Naive thymus-derived CD8-positive, alpha-beta T cell (primary cell): ENCODE results near the gene CNIH2. TPM values are rescaled to one million over a fixed set of nuclear protein-coding genes. Genes with fewer than 3 reads are reported as not detected.

Source experiments
- ATAC-seq, 2 donors: fragments of 150-1000 bp; cut with Tn5 transposase in 1 of 2; sonication (Bioruptor Pico), chemical (Tn5 transposase) in 1 of 2; 1 replicate in 1 of 2; 2 replicates in 1 of 2; pipeline ENCODE4 v1.10.0; 2021; ENCODE audit warnings: mild to moderate bottlenecking in 2 of 2, moderate library complexity in 2 of 2
- POLR2A ChIA-PET: fragments of 350-600 bp; sonication (Branson Sonifier 250); formaldehyde crosslinking; loops from one replicate; lab custom pipeline; 2021; ENCODE audit warnings: antibody characterized with exemption; lab: Charles Lee
- DNase-seq, 10 donors: peaks; one replicate each; pipeline versions ENCODE4 v3.0.0 to v3.0.0-alpha.2; 2020 to 2022
- H3K27ac Mint-ChIP-seq, 10 donors: one replicate each; pipeline ENCODE4 v1.8.0; 2020 to 2022; ENCODE audit warnings: mild to moderate bottlenecking in 10 of 10, mixed read lengths in 10 of 10, moderate library complexity in 4 of 10, inconsistent platforms in 1 of 10
- H3K27me3 Mint-ChIP-seq, 5 donors: one replicate each; pipeline ENCODE4 v1.8.0; 2021 to 2022; ENCODE audit warnings: mixed read lengths in 5 of 5
- H3K36me3 Mint-ChIP-seq, 3 donors: one replicate each; pipeline ENCODE4 v1.8.0; 2020 to 2022; ENCODE audit warnings: mixed read lengths in 3 of 3, mild to moderate bottlenecking in 2 of 3, inconsistent platforms in 1 of 3
- H3K4me1 Mint-ChIP-seq, 4 donors: one replicate each; pipeline ENCODE4 v1.8.0; 2021 to 2022; ENCODE audit warnings: mixed read lengths in 4 of 4
- H3K4me3 Mint-ChIP-seq, 10 donors: one replicate each; pipeline ENCODE4 v1.8.0; 2020 to 2022; ENCODE audit warnings: mild to moderate bottlenecking in 10 of 10, mixed read lengths in 10 of 10, moderate library complexity in 6 of 10, inconsistent platforms in 1 of 10
- H3K9me3 Mint-ChIP-seq, 9 donors: one replicate each; pipeline ENCODE4 v1.8.0; 2020 to 2022; ENCODE audit warnings: mixed read lengths in 9 of 9, mild to moderate bottlenecking in 3 of 9, inconsistent platforms in 1 of 9, moderate library complexity in 1 of 9
- polyA plus RNA-seq, 3 donors: library from polyadenylated mRNA; unstranded; fragments of 300-500 nt; fragmentation: Illumina TruSeq; gene quantifications; one replicate each; pipeline ENCODE4 v1.2.3, GENCODE V29; 2021
- total RNA-seq, 8 experiments: library from RNA in 2 of 8; stranded (reverse) in 2 of 8; gene quantifications; one replicate each; pipeline ENCODE4 v1.2.3 and lab custom pipeline; 2021 to 2026

CNIH2 gene
- total and polyA plus RNA-seq, 5 experiments from 2014 or later, result 1.1 to 2.8 TPM; not detected in 3

DNA sequence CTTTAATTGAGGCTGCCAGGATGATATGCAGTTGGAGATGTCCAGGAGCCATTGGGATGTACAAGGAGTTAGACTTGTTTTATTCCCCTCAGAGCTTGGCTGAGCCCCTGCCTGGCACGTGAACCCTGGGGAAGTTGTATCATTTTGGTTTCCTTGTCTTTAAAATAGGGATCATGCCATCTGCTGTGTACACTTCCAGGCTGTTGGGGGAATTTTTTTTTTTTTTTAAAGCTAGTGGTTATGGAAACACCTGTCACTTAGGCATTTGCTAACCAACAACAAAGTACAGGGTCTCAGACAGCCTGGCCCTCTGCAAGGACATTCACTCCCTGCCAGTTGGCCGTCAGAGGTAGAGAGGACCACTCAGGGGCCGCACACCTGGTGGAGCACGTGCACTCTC is 18.0 kb upstream of the CNIH2 start:
- Mint-ChIP-seq H3K36me3 (peaks cover 0 to 40% (median 8%) of the 10 kb centered on the region in 3 donors), H3K27ac (peak overlapping the region in 5 of 10 donors; percentile 23 to 99 (median 57)), H3K27me3 (peaks cover 0 to 3% (median 0%) of the 10 kb centered on the region in 5 donors), H3K4me3 (peak overlapping the region in 3 of 10 donors; percentile 39 to 54 (median 52)), H3K9me3 (no peaks in the 10 kb centered on the region), H3K4me1 (peaks cover 17 to 37% (median 32%) of the 10 kb centered on the region in 4 donors)
- DNase-seq, result no peak
- POLR2A ChIA-PET, result interaction anchor here (1.7 to 4.3 kb wide), 2 partner anchors 18 to 38 kb away, joined by 4 to 33 read pairs; no protein-coding TSS in a partner anchor
- no peak for ATAC-seq

DNA sequence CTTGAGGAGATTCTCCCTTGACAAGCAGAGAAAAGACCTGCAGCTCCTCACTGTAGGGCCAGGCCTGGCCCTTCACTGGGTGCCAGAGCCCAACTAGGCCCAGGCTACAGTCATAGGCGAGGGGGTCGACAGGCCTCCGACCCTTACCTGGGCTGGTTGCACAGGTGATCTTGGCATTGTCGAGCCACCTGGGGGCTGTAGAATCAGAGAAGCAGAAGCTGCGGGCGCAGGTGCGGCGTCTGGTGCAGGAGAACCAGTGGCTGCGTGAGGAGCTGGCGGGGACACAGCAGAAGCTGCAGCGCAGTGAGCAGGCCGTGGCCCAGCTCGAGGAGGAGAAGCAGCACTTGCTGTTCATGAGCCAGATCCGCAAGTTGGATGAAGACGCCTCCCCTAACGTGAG is 16.4 kb upstream of the CNIH2 start:
- Mint-ChIP-seq H3K9me3 (no peaks in the 10 kb centered on the region), H3K27me3 (peaks cover 0 to 3% (median 0%) of the 10 kb centered on the region in 5 donors), H3K4me3 (peak overlapping the region in 1 of 10 donors; percentile 51), H3K4me1 (peaks cover 16 to 25% (median 23%) of the 10 kb centered on the region in 4 donors), H3K36me3 (peaks cover 0 to 41% (median 8%) of the 10 kb centered on the region in 3 donors), H3K27ac (peak overlapping the region in 2 of 10 donors; percentile 44 to 99)
- no peak for ATAC-seq
- no peak for DNase-seq
- POLR2A ChIA-PET, result interaction anchor here (4.3 kb wide), 1 partner anchor 40 kb away, joined by 33 read pairs; no protein-coding TSS in a partner anchor

DNA sequence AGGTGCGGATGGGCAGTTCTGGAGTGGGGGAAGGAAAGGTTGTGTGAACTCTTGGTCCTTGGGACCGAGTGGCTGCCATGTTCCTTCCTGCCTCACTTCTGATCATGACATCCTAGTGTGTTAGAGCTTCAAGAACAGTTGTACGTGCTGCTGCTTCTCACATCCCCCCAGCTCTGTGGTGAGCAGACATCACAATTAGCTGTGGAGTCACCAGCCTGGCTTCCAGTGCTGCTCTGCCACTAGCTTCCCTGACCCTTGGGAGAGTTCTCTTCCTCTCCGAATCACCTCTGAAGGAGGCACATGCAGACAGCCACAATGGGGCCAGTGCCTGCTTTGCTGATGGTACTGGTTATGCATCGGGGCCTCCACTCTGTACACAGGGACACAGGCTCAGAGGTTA is 15.8 kb upstream of the CNIH2 start:
- Mint-ChIP-seq H3K4me3 (no peak overlapping the region), H3K27ac (peak overlapping the region in 3 of 10 donors; percentile 28 to 62 (median 40)), H3K4me1 (peaks cover 16 to 25% (median 22%) of the 10 kb centered on the region in 4 donors), H3K9me3 (no peaks in the 10 kb centered on the region), H3K27me3 (peaks cover 0 to 1% (median 0%) of the 10 kb centered on the region in 5 donors), H3K36me3 (peaks cover 0 to 45% (median 8%) of the 10 kb centered on the region in 3 donors)
- no peak for DNase-seq
- POLR2A ChIA-PET, result interaction anchor here (1.1 to 4.3 kb wide), 2 partner anchors 15 to 41 kb away, joined by 3 to 33 read pairs; partner anchors contain the start of gene CNIH2
- no peak for ATAC-seq

DNA sequence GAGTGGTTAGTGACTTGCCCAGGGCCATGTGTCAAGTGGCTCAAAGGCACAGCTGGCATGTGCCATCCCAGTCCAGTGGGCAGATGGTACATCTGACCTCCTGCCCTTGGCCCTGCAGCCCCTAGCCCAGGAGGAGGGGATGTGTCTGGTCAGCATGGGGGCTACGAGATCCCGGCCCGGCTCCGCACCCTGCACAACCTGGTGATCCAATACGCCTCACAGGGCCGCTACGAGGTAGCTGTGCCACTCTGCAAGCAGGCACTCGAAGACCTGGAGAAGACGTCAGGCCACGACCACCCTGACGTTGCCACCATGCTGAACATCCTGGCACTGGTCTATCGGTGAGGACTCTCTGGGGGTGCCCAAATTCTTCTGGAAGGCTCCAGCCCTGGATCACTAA is 15.3 kb upstream of the CNIH2 start:
- peaks cover 0 to 46% (median 8%) of the 10 kb centered on the region in 3 donors for H3K36me3 Mint-ChIP-seq
- no peak for ATAC-seq
- POLR2A ChIA-PET, result interaction anchor here (1.1 kb wide), 1 partner anchor 15 kb away, joined by 3 read pairs; the partner anchor contains the start of gene CNIH2

DNA sequence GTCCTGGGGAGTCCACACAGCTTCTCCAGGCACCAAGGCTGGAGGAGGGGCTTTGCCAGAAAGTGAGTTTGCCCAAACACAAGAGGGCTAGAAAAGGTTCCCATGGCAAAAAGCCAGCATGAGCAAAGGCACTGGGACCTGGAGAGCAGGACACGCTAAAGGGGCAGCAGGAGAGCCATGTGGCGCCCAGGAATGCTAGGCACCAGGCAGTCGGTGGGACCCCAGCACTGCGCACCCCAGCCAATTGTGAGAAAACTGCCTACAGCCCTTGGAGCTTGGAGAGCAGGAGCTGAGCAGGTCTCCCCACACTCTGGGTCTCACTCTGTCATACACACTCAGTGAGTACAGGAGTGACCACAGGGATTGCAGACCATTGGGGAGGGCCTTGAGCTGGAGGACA is 14.7 kb upstream of the CNIH2 start:
- DNase-seq, result no peak
- no peaks in the 10 kb centered on the region for H3K27me3 Mint-ChIP-seq
- POLR2A ChIA-PET, result interaction anchor here (1.1 kb wide), 1 partner anchor 14 kb away, joined by 3 read pairs; the partner anchor contains the start of gene CNIH2

More for the DNA sequence above, 15.3 kb upstream of the CNIH2 start:
- no peaks in the 10 kb centered on the region for H3K9me3 Mint-ChIP-seq
- no peak overlapping the region for H3K4me3 Mint-ChIP-seq
- DNase-seq, result no peak
- H3K4me1 Mint-ChIP-seq, result peaks cover 17 to 29% (median 25%) of the 10 kb centered on the region in 4 donors
- no peaks in the 10 kb centered on the region for H3K27me3 Mint-ChIP-seq
- H3K27ac Mint-ChIP-seq, result peak overlapping the region in 4 of 10 donors; percentile 7 to 55 (median 42)

DNA sequence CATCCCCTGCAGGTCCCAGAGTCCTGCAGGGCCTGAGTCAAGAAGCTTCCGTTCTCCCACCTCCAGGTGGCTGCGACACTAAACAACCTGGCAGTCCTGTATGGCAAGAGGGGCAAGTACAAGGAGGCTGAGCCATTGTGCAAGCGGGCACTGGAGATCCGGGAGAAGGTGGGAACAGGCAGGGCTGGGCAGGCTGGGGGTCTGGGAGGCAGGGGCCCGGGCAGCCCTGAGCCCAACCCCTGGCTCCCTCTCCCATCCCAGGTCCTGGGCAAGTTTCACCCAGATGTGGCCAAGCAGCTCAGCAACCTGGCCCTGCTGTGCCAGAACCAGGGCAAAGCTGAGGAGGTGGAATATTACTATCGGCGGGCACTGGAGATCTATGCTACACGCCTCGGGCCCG is 14.2 kb upstream of the CNIH2 start:
- Mint-ChIP-seq H3K4me1 (peaks cover 21 to 25% (median 22%) of the 10 kb centered on the region in 4 donors), H3K4me3 (no peak overlapping the region), H3K9me3 (peaks cover 0 to 2% (median 0%) of the 10 kb centered on the region in 9 donors), H3K27ac (peak overlapping the region in 2 of 10 donors; percentile 33 to 65), H3K36me3 (peaks cover 0 to 46% (median 8%) of the 10 kb centered on the region in 3 donors), H3K27me3 (no peaks in the 10 kb centered on the region)
- ATAC-seq (no peak), DNase-seq (no peak)
- POLR2A ChIA-PET, result no interaction called here

More for the DNA sequence above, 14.7 kb upstream of the CNIH2 start:
- Mint-ChIP-seq H3K4me1 (peaks cover 21 to 30% (median 26%) of the 10 kb centered on the region in 4 donors), H3K4me3 (no peak overlapping the region), H3K9me3 (no peaks in the 10 kb centered on the region), H3K27ac (peak overlapping the region in 3 of 10 donors; percentile 37 to 74 (median 55)), H3K36me3 (peaks cover 0 to 46% (median 8%) of the 10 kb centered on the region in 3 donors)
- no peak for ATAC-seq

DNA sequence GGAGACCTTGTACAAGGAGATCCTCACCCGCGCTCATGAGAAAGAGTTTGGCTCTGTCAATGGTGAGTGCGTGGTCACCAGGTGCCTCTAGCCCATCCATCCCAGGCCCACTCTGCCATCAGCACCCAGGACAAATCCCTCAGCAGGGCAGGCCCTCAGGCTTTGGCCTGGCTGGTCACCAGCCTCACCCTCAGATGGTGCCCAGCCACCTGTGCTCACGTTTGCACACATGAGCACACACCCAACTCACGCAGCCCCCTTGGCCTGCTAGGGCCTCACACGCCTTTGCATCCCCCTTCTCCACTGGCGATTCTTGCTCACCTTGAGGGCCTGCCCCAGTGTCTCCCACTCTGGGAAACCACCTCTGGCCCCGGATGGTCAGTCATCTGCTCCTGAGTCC is 13.6 kb upstream of the CNIH2 start:
- Mint-ChIP-seq H3K4me1 (peaks cover 20 to 23% (median 21%) of the 10 kb centered on the region in 4 donors), H3K36me3 (peaks cover 4 to 40% (median 6%) of the 10 kb centered on the region in 3 donors), H3K9me3 (peaks cover 0 to 2% (median 0%) of the 10 kb centered on the region in 9 donors), H3K27me3 (peaks cover 0 to 2% (median 0%) of the 10 kb centered on the region in 5 donors), H3K4me3 (no peak overlapping the region), H3K27ac (peak overlapping the region in 1 of 10 donors; percentile 34)
- no peak for DNase-seq
- no peak for ATAC-seq
- POLR2A ChIA-PET, result no interaction called here

DNA sequence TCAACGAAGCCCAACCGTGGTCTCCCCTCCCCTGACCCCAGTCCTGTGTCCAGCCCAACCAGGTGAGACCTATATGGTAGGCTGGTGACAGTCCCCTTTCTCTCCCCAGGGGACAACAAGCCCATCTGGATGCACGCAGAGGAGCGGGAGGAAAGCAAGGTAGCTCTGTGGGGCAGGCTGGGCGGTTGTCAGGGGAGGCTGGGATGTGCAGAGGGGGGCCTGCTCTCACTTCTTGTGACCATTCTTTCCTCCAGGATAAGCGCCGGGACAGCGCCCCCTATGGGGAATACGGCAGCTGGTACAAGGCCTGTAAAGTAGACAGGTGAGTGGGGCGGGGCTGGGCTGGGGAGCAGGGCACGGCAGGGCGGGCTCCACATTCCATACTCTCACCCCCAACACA is 13.1 kb upstream of the CNIH2 start:
- POLR2A ChIA-PET, result interaction anchor here (6.7 kb wide), 1 partner anchor 17 kb away, joined by 102 read pairs; the partner anchor contains the start of gene CNIH2
- Mint-ChIP-seq H3K36me3 (peaks cover 3 to 36% (median 5%) of the 10 kb centered on the region in 3 donors), H3K27me3 (peaks cover 0 to 2% (median 0%) of the 10 kb centered on the region in 5 donors), H3K9me3 (peaks cover 0 to 2% (median 0%) of the 10 kb centered on the region in 9 donors), H3K4me1 (peaks cover 20 to 23% (median 21%) of the 10 kb centered on the region in 4 donors), H3K4me3 (peak overlapping the region in 1 of 10 donors; percentile 2), H3K27ac (peak overlapping the region in 2 of 10 donors; percentile 63 to 81)
- ATAC-seq, result no peak
- peak in 1 of 10 donors; percentile 36 for DNase-seq

DNA sequence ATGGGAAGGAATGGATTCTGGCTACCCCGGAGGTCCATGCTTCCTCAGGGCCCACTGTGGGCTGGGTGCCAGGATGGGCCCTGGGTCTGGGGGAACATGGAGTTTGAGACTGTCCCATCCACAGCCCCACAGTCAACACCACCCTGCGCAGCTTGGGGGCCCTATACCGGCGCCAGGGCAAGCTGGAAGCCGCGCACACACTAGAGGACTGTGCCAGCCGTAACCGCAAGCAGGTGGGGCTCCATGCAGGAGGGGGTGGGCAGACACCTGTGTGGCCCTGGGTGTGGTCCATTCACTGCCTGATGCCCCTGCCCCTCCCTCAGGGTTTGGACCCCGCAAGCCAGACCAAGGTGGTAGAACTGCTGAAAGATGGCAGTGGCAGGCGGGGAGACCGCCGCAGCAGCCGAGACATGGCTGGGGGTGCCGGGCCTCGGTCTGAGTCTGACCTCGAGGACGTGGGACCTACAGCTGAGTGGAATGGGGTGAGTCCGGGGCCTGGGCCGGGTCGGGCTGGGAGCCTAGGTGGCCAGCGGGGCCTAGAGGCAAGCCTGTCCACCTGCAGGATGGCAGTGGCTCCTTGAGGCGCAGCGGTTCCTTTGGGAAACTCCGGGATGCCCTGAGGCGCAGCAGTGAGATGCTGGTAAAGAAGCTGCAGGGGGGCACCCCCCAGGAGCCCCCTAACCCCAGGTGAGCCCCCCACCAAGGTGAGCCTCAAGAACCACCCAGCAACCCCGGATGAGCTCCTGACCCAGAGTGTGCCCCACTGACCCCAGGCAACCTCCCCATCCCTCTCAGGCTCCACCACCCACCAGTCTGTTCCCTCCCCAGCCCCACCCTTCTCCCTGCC is 12.2 kb upstream of the CNIH2 start:
- Mint-ChIP-seq H3K27me3 (peaks cover 0 to 2% (median 0%) of the 10 kb centered on the region in 5 donors), H3K4me1 (peaks cover 21 to 30% (median 29%) of the 10 kb centered on the region in 4 donors), H3K36me3 (peaks cover 3 to 35% (median 5%) of the 10 kb centered on the region in 3 donors), H3K27ac (peak overlapping the region in 1 of 10 donors; percentile 27), H3K9me3 (peaks cover 0 to 2% (median 0%) of the 10 kb centered on the region in 9 donors), H3K4me3 (peak overlapping the region in 3 of 10 donors; percentile 7 to 22 (median 20))
- DNase-seq, result no peak
- no peak for ATAC-seq
- POLR2A ChIA-PET, result interaction anchor here (4.2 to 6.7 kb wide), 2 partner anchors 16 to 23 kb away, joined by 27 to 102 read pairs; partner anchors contain the start of genes CNIH2 and YIF1A

DNA sequence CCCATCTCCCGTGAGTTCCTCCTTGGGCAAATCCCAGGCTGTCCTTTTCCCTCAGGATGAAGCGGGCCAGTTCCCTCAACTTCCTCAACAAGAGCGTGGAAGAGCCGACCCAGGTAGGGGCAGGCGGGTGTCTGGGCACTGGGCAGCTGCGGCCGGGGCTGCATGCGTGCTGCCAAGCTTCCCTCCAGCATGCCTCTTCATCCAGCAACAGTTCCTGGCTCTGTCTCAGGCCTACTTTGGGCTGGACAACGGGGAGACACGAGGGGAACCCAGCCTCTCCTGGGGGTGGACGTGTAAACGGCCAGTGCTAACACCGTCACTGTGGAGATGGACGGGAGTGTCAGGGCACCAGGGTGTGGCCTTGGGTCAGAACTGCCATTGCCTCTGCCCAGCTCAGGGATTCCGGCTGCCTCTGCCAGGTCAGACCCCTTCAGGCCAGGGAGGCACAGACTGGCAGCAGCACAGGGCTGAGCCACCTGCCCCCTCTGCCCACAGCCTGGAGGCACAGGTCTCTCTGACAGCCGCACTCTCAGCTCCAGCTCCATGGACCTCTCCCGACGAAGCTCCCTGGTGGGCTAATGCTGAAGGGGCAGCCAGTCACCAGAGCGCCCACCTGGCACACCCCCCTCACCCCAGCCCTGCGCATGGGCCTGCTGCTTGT is 11.5 kb upstream of the CNIH2 start:
- POLR2A ChIA-PET, result interaction anchor here (0.7 to 6.7 kb wide), 5 partner anchors 16 to 407 kb away, joined by 3 to 102 read pairs (median 8); partner anchors contain the start of genes CNIH2, RBM4 and YIF1A

DNA sequence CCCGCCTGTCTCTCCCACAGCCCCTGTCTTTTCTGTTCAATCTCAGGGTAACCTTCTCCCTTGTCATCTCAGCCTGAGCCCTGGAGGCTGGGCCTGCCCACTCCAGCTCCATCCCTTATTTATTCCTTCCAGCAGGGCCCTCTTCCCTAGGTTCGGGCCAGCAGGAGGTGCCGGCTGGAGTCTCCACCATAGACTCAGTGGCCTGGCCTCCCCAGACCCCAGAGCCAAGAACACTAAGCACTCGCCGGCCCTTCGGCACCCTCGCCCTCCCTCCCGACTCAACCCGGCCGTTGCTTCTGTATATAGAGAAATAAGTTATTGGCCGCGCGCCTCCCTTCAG is 11.0 kb upstream of the CNIH2 start:
- Mint-ChIP-seq H3K9me3 (peaks cover 0 to 2% (median 0%) of the 10 kb centered on the region in 9 donors), H3K27ac (peak overlapping the region; percentile 80 to 100 (median 93)), H3K4me3 (peak overlapping the region; percentile 69 to 98 (median 93)), H3K36me3 (peaks cover 3 to 37% (median 5%) of the 10 kb centered on the region in 3 donors), H3K27me3 (peaks cover 0 to 2% (median 0%) of the 10 kb centered on the region in 5 donors), H3K4me1 (peaks cover 20 to 41% (median 34%) of the 10 kb centered on the region in 4 donors)
- ATAC-seq (no peak), DNase-seq (no peak)
- POLR2A ChIA-PET, result interaction anchor here (0.7 to 6.7 kb wide), 13 partner anchors 15 to 1150 kb away, joined by 3 to 102 read pairs (median 8); partner anchors contain the start of genes BANF1, BRMS1, CD248 and CNIH2

More for the DNA sequence above, 11.5 kb upstream of the CNIH2 start:
- H3K36me3 Mint-ChIP-seq, result peaks cover 3 to 34% (median 5%) of the 10 kb centered on the region in 3 donors
- H3K27me3 Mint-ChIP-seq, result peaks cover 0 to 2% (median 0%) of the 10 kb centered on the region in 5 donors
- peak overlapping the region in 8 of 10 donors; percentile 86 to 100 (median 97) for H3K27ac Mint-ChIP-seq
- H3K9me3 Mint-ChIP-seq, result peaks cover 0 to 2% (median 0%) of the 10 kb centered on the region in 9 donors
- no peak for DNase-seq
- no peak for ATAC-seq
- peaks cover 22 to 36% (median 31%) of the 10 kb centered on the region in 4 donors for H3K4me1 Mint-ChIP-seq
- H3K4me3 Mint-ChIP-seq, result peak overlapping the region; percentile 69 to 98 (median 93)
